Cardiac muscle cell (in vitro differentiated cells and primary cell): Measurements from ENCODE around the gene TMEM123. TPM values are rescaled to one million over a fixed set of nuclear protein-coding genes. Genes with fewer than 3 reads are reported as not detected.
A peak's percentile ranks its signal among the peaks of the same experiment; 100 is the strongest.

Experiments used
- DNase-seq, 2 donors: peaks; one replicate each; pipeline versions ENCODE4 v3.0.0 to v3.0.0-alpha.2; 2010 to 2017; ENCODE audit warnings: low read depth in 1 of 2, low spot score in 1 of 2
- H3K27ac ChIP-seq: fragments of 200-600 bp; sonication (generic); 2 replicates; pipeline ENCODE4 v1.5.1; 2016
- H3K27me3 ChIP-seq: fragments of 200-600 bp; sonication (generic); 2 replicates; pipeline ENCODE4 v1.6.0; 2016; ENCODE audit warnings: control low read depth
- H3K36me3 ChIP-seq: fragments of 200-600 bp; sonication (generic); 2 replicates; pipeline ENCODE4 v1.5.1; 2016; ENCODE audit warnings: control low read depth
- H3K4me1 ChIP-seq: fragments of 200-600 bp; sonication (generic); 2 replicates; pipeline ENCODE4 v1.8.1; 2017; ENCODE audit warnings: low read depth, mild to moderate bottlenecking, mixed run types
- H3K4me3 ChIP-seq: fragments of 200-600 bp; sonication (generic); 2 replicates; pipeline ENCODE4 v1.5.1; 2016; ENCODE audit warnings: mild to moderate bottlenecking
- H3K9me3 ChIP-seq: fragments of 200-600 bp; sonication (generic); 2 replicates; pipeline ENCODE4 v1.5.1; 2017; ENCODE audit warnings: low read depth, mild to moderate bottlenecking, control low read depth
- polyA plus RNA-seq: library from polyadenylated mRNA; unstranded; fragments of >200 nt; fragmentation: Nextera tagmentation; extraction: Ambion mirVana; gene quantifications from 2 replicates; pipeline ENCODE4 v1.2.1, GENCODE V29; 2016
- total RNA-seq: library from RNA; depleted of rRNA; stranded (reverse); fragments of >200 nt; gene quantifications from 2 replicates; pipeline ENCODE4 v1.2.3, GENCODE V29; 2016
- TF ChIP-seq, protein P1 (sequence below): IDR thresholded peaks from 2 replicates; pipeline ENCODE4 v1.5.1; 2012; ENCODE audit warnings: low read depth, mild to moderate bottlenecking, low read length

TMEM123 gene, protein sequence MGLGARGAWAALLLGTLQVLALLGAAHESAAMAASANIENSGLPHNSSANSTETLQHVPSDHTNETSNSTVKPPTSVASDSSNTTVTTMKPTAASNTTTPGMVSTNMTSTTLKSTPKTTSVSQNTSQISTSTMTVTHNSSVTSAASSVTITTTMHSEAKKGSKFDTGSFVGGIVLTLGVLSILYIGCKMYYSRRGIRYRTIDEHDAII
- total RNA-seq (82.2 and 86.3 TPM in 2 replicates), polyA plus RNA-seq (92.6 and 142 TPM in 2 replicates)

DNA sequence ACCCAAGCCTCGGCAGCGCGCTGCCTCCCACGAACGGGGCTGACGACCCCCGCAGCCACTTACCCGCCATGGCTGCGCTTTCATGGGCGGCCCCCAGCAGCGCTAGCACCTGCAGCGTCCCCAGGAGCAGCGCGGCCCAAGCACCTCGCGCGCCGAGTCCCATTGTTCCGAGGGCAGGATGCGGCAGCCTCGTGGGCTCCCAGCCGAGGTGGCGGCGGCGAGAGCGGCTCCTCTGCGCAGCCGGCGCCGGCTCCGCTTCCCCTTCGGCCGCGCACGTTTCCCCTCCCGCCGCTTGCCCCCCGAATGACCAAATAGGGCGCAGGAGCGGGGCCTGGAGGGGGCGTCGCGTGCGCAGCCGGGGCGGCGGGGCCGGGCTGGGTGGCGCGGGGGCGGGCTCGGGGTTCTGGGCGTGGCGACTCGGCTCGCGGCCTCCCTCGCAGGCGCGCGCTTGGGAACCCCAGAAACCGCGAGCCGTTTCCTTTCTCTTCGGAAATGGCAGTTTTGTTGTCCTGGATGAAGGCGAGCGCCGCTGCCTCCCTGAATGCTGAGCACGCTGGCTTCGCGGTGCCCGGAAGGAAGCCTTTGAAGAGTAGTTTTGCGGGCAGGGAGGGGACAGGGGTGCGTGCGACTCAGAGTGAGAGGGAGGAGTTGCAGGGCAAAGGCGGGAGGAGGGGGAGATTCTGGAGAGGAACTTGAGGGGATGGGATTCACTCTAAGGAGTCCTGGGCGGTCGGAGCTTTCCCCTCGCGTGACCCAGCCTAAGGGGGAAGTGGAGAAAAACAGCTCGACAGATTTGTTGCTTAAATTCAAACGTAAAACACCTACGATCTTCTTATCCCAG, at the start of gene TMEM123:
Gene TMEM123 (minus strand): TSS at position 305 of the 841 bp plus-strand sequence. CDS start 142 bp downstream, at position 163.
- no peaks in the 10 kb centered on the region for H3K27me3 ChIP-seq
- TF ChIP-seq, protein P1, sequence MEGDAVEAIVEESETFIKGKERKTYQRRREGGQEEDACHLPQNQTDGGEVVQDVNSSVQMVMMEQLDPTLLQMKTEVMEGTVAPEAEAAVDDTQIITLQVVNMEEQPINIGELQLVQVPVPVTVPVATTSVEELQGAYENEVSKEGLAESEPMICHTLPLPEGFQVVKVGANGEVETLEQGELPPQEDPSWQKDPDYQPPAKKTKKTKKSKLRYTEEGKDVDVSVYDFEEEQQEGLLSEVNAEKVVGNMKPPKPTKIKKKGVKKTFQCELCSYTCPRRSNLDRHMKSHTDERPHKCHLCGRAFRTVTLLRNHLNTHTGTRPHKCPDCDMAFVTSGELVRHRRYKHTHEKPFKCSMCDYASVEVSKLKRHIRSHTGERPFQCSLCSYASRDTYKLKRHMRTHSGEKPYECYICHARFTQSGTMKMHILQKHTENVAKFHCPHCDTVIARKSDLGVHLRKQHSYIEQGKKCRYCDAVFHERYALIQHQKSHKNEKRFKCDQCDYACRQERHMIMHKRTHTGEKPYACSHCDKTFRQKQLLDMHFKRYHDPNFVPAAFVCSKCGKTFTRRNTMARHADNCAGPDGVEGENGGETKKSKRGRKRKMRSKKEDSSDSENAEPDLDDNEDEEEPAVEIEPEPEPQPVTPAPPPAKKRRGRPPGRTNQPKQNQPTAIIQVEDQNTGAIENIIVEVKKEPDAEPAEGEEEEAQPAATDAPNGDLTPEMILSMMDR: no peak
- peaks cover 3% of the 10 kb centered on the region for H3K36me3 ChIP-seq
- H3K27ac ChIP-seq: peak within 1 kb of the TSS; percentile 87
- peak within 1 kb of the TSS; percentile 93 for H3K4me3 ChIP-seq
- DNase-seq: peak; percentile 73 to 84
- no peaks in the 10 kb centered on the region for H3K9me3 ChIP-seq
- peaks cover 3% of the 10 kb centered on the region for H3K4me1 ChIP-seq

DNA sequence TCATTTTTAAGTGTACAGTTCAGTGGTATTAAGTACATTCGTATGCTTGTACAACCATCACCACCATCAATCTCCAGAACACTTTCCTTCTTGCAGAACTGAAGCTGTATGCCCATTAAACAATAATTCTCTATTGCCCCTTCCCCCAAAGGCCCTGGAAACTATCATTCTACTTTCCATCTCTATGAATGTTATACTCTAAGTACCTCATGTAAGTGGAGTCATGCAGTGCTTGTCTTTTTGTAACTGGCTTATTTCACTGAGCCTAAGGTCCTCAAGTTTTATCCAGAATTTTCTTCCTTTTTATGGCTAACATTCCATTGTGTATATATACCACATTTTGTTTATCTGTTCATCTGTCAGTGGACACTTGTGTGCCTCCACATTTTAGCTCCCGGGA, 48.3 kb upstream of the TMEM123 start:
- no peaks in the 10 kb centered on the region for H3K4me1 ChIP-seq
- H3K36me3 ChIP-seq: no peaks in the 10 kb centered on the region
- no peak overlapping the region for H3K27ac ChIP-seq
- H3K9me3 ChIP-seq: no peaks in the 10 kb centered on the region
- H3K27me3 ChIP-seq: no peaks in the 10 kb centered on the region
- H3K4me3 ChIP-seq: no peak overlapping the region
- DNase-seq: no peak
- TF ChIP-seq, protein P1: no peak

DNA sequence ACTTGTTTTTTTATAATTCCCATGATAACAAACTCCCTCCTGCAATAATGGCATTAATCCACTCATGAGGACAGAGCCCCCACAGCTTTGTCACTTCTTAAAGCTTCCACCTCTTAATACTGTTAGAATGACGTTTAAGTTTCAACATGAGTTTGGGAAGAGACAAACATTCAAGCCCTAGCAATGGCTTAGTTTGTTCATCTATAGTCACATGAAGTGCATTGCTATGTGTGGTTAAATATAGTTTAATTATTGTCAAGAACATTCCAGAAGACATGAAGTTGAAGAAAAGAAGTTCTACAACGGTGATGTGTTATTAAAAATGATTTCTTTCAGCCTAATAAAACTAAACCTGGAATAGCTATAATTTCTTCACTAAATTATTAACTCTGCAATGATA, 47.4 kb upstream of the TMEM123 start:
- no peaks in the 10 kb centered on the region for H3K4me1 ChIP-seq
- no peaks in the 10 kb centered on the region for H3K36me3 ChIP-seq
- TF ChIP-seq, protein P1: no peak
- no peak overlapping the region for H3K4me3 ChIP-seq
- no peak for DNase-seq
- H3K9me3 ChIP-seq: no peaks in the 10 kb centered on the region
- no peaks in the 10 kb centered on the region for H3K27me3 ChIP-seq
- no peak overlapping the region for H3K27ac ChIP-seq

DNA sequence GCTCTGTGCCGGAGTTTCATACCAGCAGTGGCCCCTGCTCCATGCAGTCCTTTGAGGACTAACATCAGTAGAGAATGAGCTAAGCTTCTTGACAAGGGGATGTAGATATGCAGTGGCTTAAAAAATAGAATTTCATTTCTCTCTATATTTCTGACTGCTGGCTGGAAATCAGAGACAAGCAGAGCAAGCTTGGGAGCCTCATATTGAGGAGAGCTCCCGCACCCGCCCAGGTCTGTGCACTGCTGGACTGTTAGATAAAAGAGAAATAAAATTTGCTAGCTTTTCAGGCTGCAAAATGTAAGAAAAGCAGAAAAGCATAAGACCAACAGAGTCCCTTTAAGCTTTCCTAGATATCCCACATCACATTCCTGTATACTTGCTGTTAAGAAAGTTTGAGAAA, 46.6 kb upstream of the TMEM123 start:
- Histone ChIP-seq H3K9me3 (no peaks in the 10 kb centered on the region), H3K36me3 (no peaks in the 10 kb centered on the region), H3K27me3 (no peaks in the 10 kb centered on the region), H3K4me1 (no peaks in the 10 kb centered on the region), H3K4me3 (no peak overlapping the region), H3K27ac (no peak overlapping the region)
- TF ChIP-seq, protein P1: no peak
- no peak for DNase-seq

DNA sequence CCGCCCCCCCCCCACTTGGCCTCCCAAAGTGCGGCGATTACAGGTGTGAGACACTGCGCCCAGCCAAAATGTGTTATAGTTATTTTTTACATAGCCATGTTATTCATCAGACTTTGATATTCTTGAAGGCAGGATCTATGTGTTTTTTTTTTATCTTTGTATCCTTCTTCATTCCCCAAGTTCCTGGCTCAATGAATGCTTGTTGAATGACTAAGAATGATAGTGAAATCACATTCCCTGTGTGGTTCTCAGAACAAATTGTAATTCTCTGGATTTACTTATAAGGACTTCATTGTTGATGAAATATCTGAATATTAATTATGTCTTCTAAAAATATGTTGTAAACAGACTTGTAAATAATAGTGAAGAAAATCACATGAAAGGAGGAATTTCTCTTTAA, 44.5 kb upstream of the TMEM123 start:
- H3K4me3 ChIP-seq: no peak overlapping the region
- H3K4me1 ChIP-seq: no peaks in the 10 kb centered on the region
- TF ChIP-seq, protein P1: no peak
- H3K27ac ChIP-seq: no peak overlapping the region
- no peaks in the 10 kb centered on the region for H3K36me3 ChIP-seq
- no peaks in the 10 kb centered on the region for H3K9me3 ChIP-seq
- peak in 1 of 2 donors; percentile 63 for DNase-seq
- no peaks in the 10 kb centered on the region for H3K27me3 ChIP-seq
